SK-N-SH (cell line): ENCODE measurements around the gene MRPL2. TPM values are rescaled to one million over a fixed set of nuclear protein-coding genes. Genes with fewer than 3 reads are reported as not detected.
"Not testable (repeated sequence)": the region's sequence is repeated elsewhere in the genome, so short reads cannot be mapped to it uniquely, and the experiment has no call there.

Experiments used
- CTCF ChIA-PET: fragments of 300-600, 350-600 bp; formaldehyde crosslinking; extraction: SDS; loops from one replicate; lab custom pipeline; 2021; lab: Yijun Ruan, JAX
- POLR2A ChIA-PET: fragments of 350-600 bp; sonication (Branson Sonifier 250); formaldehyde crosslinking; extraction: SDS; loops from one replicate; lab custom pipeline; 2020; ENCODE audit warnings: antibody characterized with exemption, inconsistent platforms; lab: Yijun Ruan, JAX
- DNase-seq: peaks from one replicate; pipeline ENCODE4 v3.0.0; 2012
- H2AFZ ChIP-seq: fragments of 200-600 bp; sonication (generic); 2 replicates; pipeline ENCODE4 v1.8.1; 2016; ENCODE audit warnings: antibody characterized with exemption, mild to moderate bottlenecking, low read depth
- H3F3A ChIP-seq: fragments of 200-600 bp; sonication (generic); replicated peaks from 2 replicates; pipeline ENCODE3; 2016; ENCODE audit warnings: antibody characterized with exemption, mild to moderate bottlenecking; ENCODE audit not compliant: insufficient read depth
- H3K27ac ChIP-seq, 2 experiments: fragments of 200-500 bp in 1 of 2; fragments of 200-600 bp in 1 of 2; sonication (Bioruptor generic) in 1 of 2; sonication (generic), shearing (Covaris generic) in 1 of 2; 2 replicates each; pipeline versions ENCODE4 v1.5.1 to v1.6.1; 2014 to 2016; ENCODE audit warnings: low read depth in 2 of 2, inconsistent platforms in 1 of 2, low read length in 1 of 2, mild to moderate bottlenecking in 1 of 2, mixed read lengths in 1 of 2
- H3K27me3 ChIP-seq: fragments of 200-600 bp; sonication (generic), shearing (Covaris generic); 2 replicates; pipeline ENCODE4 v1.6.1; 2016; ENCODE audit warnings: mixed run types; ENCODE audit not compliant: insufficient read depth
- H3K36me3 ChIP-seq, 2 experiments: fragments of 200-500 bp in 1 of 2; fragments of 200-600 bp in 1 of 2; sonication (Bioruptor generic) in 1 of 2; sonication (generic) in 1 of 2; replicated peaks in 1 of 2; 2 replicates each; pipeline versions ENCODE3 to v1.5.1; 2014 to 2016; ENCODE audit warnings: low read length in 1 of 2, mild to moderate bottlenecking in 1 of 2; ENCODE audit not compliant: insufficient read depth in 2 of 2, control insufficient read depth in 1 of 2
- H3K4me1 ChIP-seq, 2 experiments: fragments of 200-500 bp in 1 of 2; fragments of 200-600 bp in 1 of 2; sonication (Bioruptor generic) in 1 of 2; sonication (generic), shearing (Covaris generic) in 1 of 2; 2 replicates each; pipeline versions ENCODE4 v1.5.1 to v1.6.1; 2014 to 2016; ENCODE audit warnings: low read depth in 1 of 2, low read length in 1 of 2, mixed run types in 1 of 2; ENCODE audit not compliant: insufficient read depth in 2 of 2, control insufficient read depth in 1 of 2
- H3K4me2 ChIP-seq: fragments of 200-600 bp; sonication (generic), shearing (Covaris generic); 2 replicates; pipeline ENCODE4 v1.6.1; 2017; ENCODE audit warnings: mixed run types
- H3K4me3 ChIP-seq, 2 experiments: fragments of 200-500 bp in 1 of 2; fragments of 200-600 bp in 1 of 2; sonication (Bioruptor generic) in 1 of 2; sonication (generic), shearing (Covaris generic) in 1 of 2; 2 replicates each; pipeline versions ENCODE4 v1.5.1 to v1.8.1; 2014 to 2016; ENCODE audit warnings: low read depth in 2 of 2, inconsistent platforms in 1 of 2, low read length in 1 of 2, mild to moderate bottlenecking in 1 of 2, mixed read lengths in 1 of 2, moderate library complexity in 1 of 2
- H3K79me2 ChIP-seq: fragments of 200-600 bp; sonication (generic); 2 replicates; pipeline ENCODE4 v1.8.1; 2017; ENCODE audit warnings: mild to moderate bottlenecking; ENCODE audit not compliant: insufficient read depth
- H3K9ac ChIP-seq: fragments of 200-600 bp; sonication (generic); 2 replicates; pipeline ENCODE4 v1.6.1; 2017; ENCODE audit warnings: mixed run types
- H3K9me2 ChIP-seq: fragments of 200-600 bp; sonication (generic); 2 replicates; pipeline ENCODE4 v1.6.1; 2017; ENCODE audit warnings: mixed run types
- H3K9me3 ChIP-seq: fragments of 200-600 bp; sonication (generic); 2 replicates; pipeline ENCODE4 v1.6.1; 2017; ENCODE audit warnings: mixed run types, mild to moderate bottlenecking, moderate library complexity
- H4K20me1 ChIP-seq: fragments of 200-600 bp; sonication (generic); 2 replicates; pipeline ENCODE4 v1.6.1; 2017; ENCODE audit warnings: mild to moderate bottlenecking, mixed run types; ENCODE audit not compliant: insufficient read depth
- CHD2 ChIP-seq: fragments of 150-350 bp; IDR thresholded peaks from 2 replicates; pipeline ENCODE4 v1.6.1; 2018; ENCODE audit warnings: low read length; ENCODE audit not compliant: partially characterized antibody
- ELF1 ChIP-seq: IDR thresholded peaks from 2 replicates; pipeline ENCODE4 v1.4.0; 2012
- FOSL2 ChIP-seq: IDR thresholded peaks from 2 replicates; pipeline ENCODE4 v1.4.0; 2012; ENCODE audit warnings: low read depth, mild to moderate bottlenecking, moderate library complexity, borderline replicate concordance
- GABPA ChIP-seq: IDR thresholded peaks from 2 replicates; pipeline ENCODE4 v1.4.0; 2012; ENCODE audit warnings: low read depth, mild to moderate bottlenecking
- JUND ChIP-seq: IDR thresholded peaks from 2 replicates; pipeline ENCODE4 v1.4.0; 2012
- MAX ChIP-seq: IDR thresholded peaks from 2 replicates; pipeline ENCODE4 v1.4.0; 2012; ENCODE audit warnings: low read depth
- MEF2A ChIP-seq: IDR thresholded peaks from 2 replicates; pipeline ENCODE4 v1.4.0; 2012; ENCODE audit warnings: low read depth, borderline replicate concordance
- NFIC ChIP-seq: IDR thresholded peaks from 2 replicates; pipeline ENCODE4 v1.4.0; 2012; ENCODE audit warnings: borderline replicate concordance
- NRF1 ChIP-seq: IDR thresholded peaks from 2 replicates; pipeline ENCODE4 v1.6.1; 2012; ENCODE audit warnings: low read depth, mild to moderate bottlenecking, low read length
- RAD21 ChIP-seq: IDR thresholded peaks from 2 replicates; pipeline ENCODE4 v1.6.1; 2012; ENCODE audit warnings: mild to moderate bottlenecking, low read length
- RCOR1 ChIP-seq: fragments of 150-350 bp; IDR thresholded peaks from 2 replicates; pipeline ENCODE4 v1.6.1; 2017; ENCODE audit warnings: antibody characterized with exemption, low read length
- RXRA ChIP-seq: IDR thresholded peaks from 2 replicates; pipeline ENCODE4 v1.4.0; 2012; ENCODE audit warnings: low read depth, mild to moderate bottlenecking, borderline replicate concordance
- TAF1 ChIP-seq: IDR thresholded peaks from 2 replicates; pipeline ENCODE4 v1.6.1; 2012; ENCODE audit warnings: low read depth, mild to moderate bottlenecking, low read length, moderate library complexity, borderline replicate concordance
- USF2 ChIP-seq: fragments of 150-350 bp; IDR thresholded peaks from 2 replicates; pipeline ENCODE4 v1.6.1; 2017; ENCODE audit warnings: antibody characterized with exemption, low read length, low read depth, borderline replicate concordance
- WGBS: methylation state at CpG from one replicate; pipeline ENCODE4 v1.1.6; 2017; ENCODE audit warnings: low lambda C conversion rate; 5-methylcytosine and 5-hydroxymethylcytosine counted together
- polyA plus RNA-seq, 3 experiments: library from polyadenylated mRNA; depleted of rRNA; stranded (reverse); fragments of >200 nt; gene quantifications; 2 replicates each; pipeline ENCODE4 v1.2.3, GENCODE V29; 2012
- TF ChIP-seq, protein P1 (sequence below): fragments of 150-350 bp; IDR thresholded peaks from 2 replicates; pipeline ENCODE4 v1.6.1; 2016; ENCODE audit warnings: mild to moderate bottlenecking, low read depth, low read length
- TF ChIP-seq, protein P2 (sequence below): IDR thresholded peaks from 2 replicates; pipeline ENCODE4; 2012

Gene MRPL2
- polyA plus RNA-seq, 1 of the 3 experiments (the other 2 are of a cell fraction), result 64.7 TPM

GRCh38 chr6:43045371-43045930 is 13.8 kb downstream of the MRPL2 start:
- 93% methylated on average over 5 of the region's 11 CpGs for WGBS
- no peak overlapping the region for H3K4me2 ChIP-seq
- H3K27ac ChIP-seq, result no peak overlapping the region
- no peaks in the 10 kb centered on the region for H3K9me3 ChIP-seq
- TF ChIP-seq, protein P1, sequence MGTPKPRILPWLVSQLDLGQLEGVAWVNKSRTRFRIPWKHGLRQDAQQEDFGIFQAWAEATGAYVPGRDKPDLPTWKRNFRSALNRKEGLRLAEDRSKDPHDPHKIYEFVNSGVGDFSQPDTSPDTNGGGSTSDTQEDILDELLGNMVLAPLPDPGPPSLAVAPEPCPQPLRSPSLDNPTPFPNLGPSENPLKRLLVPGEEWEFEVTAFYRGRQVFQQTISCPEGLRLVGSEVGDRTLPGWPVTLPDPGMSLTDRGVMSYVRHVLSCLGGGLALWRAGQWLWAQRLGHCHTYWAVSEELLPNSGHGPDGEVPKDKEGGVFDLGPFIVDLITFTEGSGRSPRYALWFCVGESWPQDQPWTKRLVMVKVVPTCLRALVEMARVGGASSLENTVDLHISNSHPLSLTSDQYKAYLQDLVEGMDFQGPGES, result no peak
- H3K4me3 ChIP-seq, result no peak overlapping the region
- DNase-seq, result no peak
- no peaks in the 10 kb centered on the region; the same call in 1 of the 2 replicates for H3K79me2 ChIP-seq
- H3F3A ChIP-seq, result no peaks in the 10 kb centered on the region
- no peak overlapping the region for H2AFZ ChIP-seq
- no peaks in the 10 kb centered on the region for H3K9me2 ChIP-seq
- H4K20me1 ChIP-seq, result no peaks in the 10 kb centered on the region
- POLR2A ChIA-PET, result no interaction called here
- peaks cover 18 to 74% of the 10 kb centered on the region in 2 experiments for H3K36me3 ChIP-seq
- H3K27me3 ChIP-seq, result no peaks in the 10 kb centered on the region
- H3K4me1 ChIP-seq, result no peaks in the 10 kb centered on the region
- CTCF ChIA-PET, result interaction anchor here (0.5 to 1.2 kb wide), 4 partner anchors 9 to 97 kb away, joined by 3 read pairs; partner anchors contain the start of gene CUL7
- H3K9ac ChIP-seq, result no peak overlapping the region

- 97% methylated on average over 9 of the region's 9 CpGs for WGBS
Observed at GRCh38 chr6:43043310-43043709, 15.9 kb downstream of the MRPL2 start.

GRCh38 chr6:43041475-43041874 is 17.8 kb downstream of the MRPL2 start:
- peaks cover 20 to 75% of the 10 kb centered on the region in 2 experiments for H3K36me3 ChIP-seq
- H3K4me1 ChIP-seq, DNase-seq, H3K9me2 ChIP-seq, H3K27ac ChIP-seq, H3K4me3 ChIP-seq, H3K27me3 ChIP-seq, H2AFZ ChIP-seq, CTCF ChIA-PET, H3K4me2 ChIP-seq, H3K9me3 ChIP-seq, POLR2A ChIA-PET, H4K20me1 ChIP-seq, H3K9ac ChIP-seq, H3K79me2 ChIP-seq, H3F3A ChIP-seq: not testable (repeated sequence)
- 90% methylated on average over 8 of the region's 8 CpGs for WGBS

More at GRCh38 chr6:43043310-43043709, 15.9 kb downstream of the MRPL2 start:
- Histone ChIP-seq H2AFZ (no peak overlapping the region), H3K9ac (no peak overlapping the region), H3K4me1 (no peaks in the 10 kb centered on the region), H3K36me3 (peaks cover 19 to 75% of the 10 kb centered on the region in 2 experiments), H3K27ac (no peak overlapping the region), H3K9me2 (no peaks in the 10 kb centered on the region), H3K9me3 (no peaks in the 10 kb centered on the region), H3K79me2 (no peaks in the 10 kb centered on the region), H4K20me1 (no peaks in the 10 kb centered on the region), H3K27me3 (no peaks in the 10 kb centered on the region), H3K4me2 (no peak overlapping the region), H3K4me3 (no peak overlapping the region), H3F3A (no peaks in the 10 kb centered on the region)
- TF ChIP-seq ELF1, result no peak
- no peak for TF ChIP-seq CHD2
- no peak for TF ChIP-seq USF2
- no peak for TF ChIP-seq JUND
- TF ChIP-seq, protein P2, sequence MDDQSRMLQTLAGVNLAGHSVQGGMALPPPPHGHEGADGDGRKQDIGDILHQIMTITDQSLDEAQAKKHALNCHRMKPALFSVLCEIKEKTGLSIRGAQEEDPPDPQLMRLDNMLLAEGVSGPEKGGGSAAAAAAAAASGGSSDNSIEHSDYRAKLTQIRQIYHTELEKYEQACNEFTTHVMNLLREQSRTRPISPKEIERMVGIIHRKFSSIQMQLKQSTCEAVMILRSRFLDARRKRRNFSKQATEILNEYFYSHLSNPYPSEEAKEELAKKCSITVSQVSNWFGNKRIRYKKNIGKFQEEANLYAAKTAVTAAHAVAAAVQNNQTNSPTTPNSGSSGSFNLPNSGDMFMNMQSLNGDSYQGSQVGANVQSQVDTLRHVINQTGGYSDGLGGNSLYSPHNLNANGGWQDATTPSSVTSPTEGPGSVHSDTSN, result no peak
- no peak for TF ChIP-seq NRF1
- no peak for TF ChIP-seq MEF2A
- TF ChIP-seq RAD21, result no peak
- TF ChIP-seq, protein P1, result no peak
- no peak for TF ChIP-seq NFIC
- TF ChIP-seq RCOR1, result no peak
- no peak for TF ChIP-seq TAF1
- no peak for TF ChIP-seq MAX
- no peak for TF ChIP-seq GABPA
- TF ChIP-seq RXRA, result no peak
- TF ChIP-seq FOSL2, result no peak
- ChIA-PET POLR2A (no interaction called here), CTCF (no interaction called here)
- no peak for DNase-seq
